HG02840 (cell line): Measurements from ENCODE around the gene LARP6.
"Not testable (repeated sequence)": the region's sequence is repeated elsewhere in the genome, so short reads cannot be mapped to it uniquely, and the experiment has no call there.

Experiments used
- ATAC-seq: cut with Tn5 transposase; IDR thresholded peaks from one replicate; pipeline ENCODE4 v1.9.1; 2021; ENCODE audit warnings: mild to moderate bottlenecking, moderate library complexity, moderate number of reproducible peaks; ENCODE audit not compliant: unreplicated experiment, low FRiP score

The LARP6 gene

DNA sequence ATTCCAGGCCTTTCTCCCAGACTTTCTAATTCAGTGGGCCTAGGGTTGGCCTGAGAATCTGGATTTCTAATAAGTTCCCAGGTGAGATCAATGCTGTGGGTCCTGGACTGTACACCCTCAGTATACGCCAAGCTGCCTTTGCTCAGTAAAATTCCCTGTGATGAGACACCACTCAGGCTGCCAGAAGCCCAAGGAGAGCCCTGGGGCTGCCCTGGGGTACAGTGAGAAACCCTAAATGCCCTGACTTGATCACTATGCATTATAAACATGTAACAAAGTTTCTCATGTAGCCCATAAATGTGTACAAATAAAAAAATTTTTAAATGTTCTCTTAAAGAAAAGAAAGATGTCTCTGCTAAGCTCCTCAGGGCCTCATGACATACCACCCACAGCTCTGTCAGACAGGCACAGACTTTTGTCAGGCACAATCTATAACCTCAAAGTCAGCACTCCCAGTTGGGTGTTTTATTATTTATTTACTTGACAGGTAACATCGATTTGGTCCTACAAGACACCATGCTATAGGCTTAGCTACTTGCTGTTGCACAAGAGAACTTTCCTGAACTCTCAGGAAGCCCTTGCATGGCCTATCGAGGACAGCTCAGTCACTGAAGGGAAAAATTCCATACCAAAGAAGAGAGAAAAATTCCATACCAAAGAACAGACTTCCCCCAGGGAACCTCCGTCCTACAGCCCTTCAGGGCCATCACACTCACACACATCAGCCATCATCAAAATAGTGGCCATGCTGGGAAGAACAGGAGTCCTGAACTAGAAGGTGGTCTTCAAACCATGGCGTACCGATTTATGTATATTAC is 22.7 kb downstream of the LARP6 start:
- no peak for ATAC-seq

- ATAC-seq: no peak
Measured at GRCh38 chr15:70830615-70831014, 23.3 kb downstream of the LARP6 start.

GRCh38 chr15:70829371-70830166 is 24.4 kb downstream of the LARP6 start:
- ATAC-seq: no peak

DNA sequence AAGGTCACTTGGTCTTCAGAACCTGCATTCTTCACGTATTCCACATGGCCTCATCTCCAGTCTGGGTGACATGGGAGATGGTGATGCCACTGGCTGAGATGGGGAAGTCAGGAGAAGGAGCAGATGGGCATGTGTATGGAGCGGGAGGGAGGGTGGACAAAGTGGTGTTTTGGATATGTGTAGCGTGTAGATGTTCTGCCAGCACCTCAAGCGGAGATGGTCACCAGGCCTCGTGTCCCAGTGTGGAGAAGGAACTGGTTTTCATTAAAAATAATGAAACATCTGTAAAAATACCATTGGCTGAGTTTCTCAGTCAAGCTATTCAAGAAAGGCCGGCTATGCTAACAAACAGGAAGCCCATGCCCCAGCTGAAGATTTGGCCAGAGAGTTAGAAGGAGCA is 26.2 kb downstream of the LARP6 start:
- ATAC-seq: no peak

DNA sequence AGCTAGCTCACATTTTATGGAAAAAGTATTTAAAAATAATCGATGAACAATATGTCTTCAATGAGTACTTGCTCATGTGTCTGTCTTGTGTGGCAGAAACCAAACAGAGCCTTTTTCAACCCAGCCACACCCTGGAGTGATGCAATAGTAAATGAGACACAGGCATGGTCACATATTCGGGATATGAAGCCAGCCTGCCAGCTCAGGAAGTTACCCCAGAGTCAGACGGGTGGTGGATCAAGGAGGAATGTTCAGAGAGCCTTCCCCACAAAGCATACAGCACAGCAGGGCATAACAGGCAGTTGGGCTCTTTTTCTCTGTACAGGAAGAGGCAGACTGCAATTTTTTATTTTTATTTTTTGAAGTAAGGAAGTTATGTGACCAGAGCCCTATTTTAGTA is 27.3 kb downstream of the LARP6 start:
- no peak for ATAC-seq

GRCh38 chr15:70825841-70826240 is 28.1 kb downstream of the LARP6 start:
- ATAC-seq: no peak

DNA sequence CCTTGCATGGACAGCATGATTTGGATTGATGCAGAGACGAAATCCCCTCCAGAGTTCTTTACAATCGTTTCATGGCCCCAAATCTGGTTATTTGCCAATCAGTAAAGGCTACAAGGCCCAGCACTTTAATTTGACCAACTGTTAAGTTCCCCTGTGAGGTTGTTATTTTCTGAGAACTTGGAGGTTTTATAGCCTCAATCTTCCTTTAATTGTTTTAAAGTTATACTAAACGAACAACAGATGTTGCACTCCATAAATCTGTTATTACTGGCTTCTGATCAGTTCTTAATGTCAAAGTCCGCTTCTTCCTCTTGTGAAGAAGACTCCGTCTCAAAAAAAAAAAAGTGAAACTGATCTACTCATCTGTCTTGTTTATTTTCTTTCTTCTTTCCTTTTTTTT is 30.8 kb downstream of the LARP6 start:
- ATAC-seq: no peak

- ATAC-seq: no peak
Measured at GRCh38 chr15:70820214-70820613, 33.7 kb downstream of the LARP6 start.

GRCh38 chr15:70818580-70818979 is 35.4 kb downstream of the LARP6 start:
- no peak for ATAC-seq

GRCh38 chr15:70817266-70817665 is 36.7 kb downstream of the LARP6 start:
- ATAC-seq: no peak

- no peak for ATAC-seq
Measured at GRCh38 chr15:70815604-70816003, 38.4 kb downstream of the LARP6 start.

GRCh38 chr15:70815011-70815410 is 38.9 kb downstream of the LARP6 start:
- not testable (repeated sequence) for ATAC-seq

DNA sequence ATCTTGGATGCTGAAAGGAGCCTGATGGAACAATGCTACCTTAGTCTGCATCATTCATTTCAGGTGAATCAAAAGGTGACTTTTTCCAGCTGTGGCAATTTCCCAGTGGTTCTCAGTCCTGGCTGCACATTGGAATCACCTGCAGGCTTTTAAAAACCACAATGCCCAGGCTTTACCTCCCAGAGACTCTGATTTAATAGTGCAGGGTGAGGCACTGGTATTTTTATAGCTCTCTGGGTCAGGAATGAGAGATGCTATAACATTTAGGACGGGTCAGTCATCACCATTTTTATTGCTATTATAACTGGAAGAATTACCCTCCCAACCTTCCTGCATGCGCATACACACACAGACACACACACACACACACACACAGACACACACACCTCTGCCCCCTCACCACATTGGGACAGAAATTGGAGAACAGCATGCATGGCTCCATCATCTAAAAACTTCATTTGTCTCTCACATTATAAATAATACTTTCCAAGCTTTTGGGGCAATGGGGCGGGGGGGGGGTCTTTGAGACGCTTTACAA is 41.1 kb downstream of the LARP6 start:
- ATAC-seq: no peak

DNA sequence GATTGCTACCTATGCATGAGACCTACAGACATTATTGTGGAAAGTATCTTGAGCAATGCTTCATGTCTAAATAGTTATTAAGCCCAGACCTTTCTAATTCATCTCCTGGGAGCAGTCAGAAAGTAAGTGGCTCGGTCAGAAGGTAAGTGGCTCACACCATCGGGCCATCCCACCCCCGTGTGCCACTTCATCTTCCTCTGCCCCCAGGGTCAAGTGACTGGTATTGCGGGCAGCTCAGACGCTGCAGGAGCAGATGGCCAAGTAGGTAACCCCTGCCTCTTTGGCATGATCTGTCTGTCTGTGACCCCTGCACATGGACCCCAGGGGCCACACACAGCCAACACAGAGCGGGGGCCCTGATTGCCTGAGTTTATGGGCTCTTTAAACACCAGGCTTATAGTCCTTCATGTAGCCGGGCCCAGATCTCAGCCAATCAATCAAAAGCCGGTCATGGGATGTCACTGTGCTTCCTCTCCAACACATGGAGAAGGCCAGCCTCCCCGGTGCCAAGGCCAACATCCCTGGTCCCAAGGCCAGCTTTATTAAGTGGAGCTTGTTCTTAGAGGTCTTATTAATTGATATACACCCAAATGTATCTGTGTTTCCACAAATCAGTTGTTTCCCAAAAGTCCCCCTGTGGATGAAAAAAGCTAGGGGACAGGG is 42.9 kb downstream of the LARP6 start:
- ATAC-seq: no peak

DNA sequence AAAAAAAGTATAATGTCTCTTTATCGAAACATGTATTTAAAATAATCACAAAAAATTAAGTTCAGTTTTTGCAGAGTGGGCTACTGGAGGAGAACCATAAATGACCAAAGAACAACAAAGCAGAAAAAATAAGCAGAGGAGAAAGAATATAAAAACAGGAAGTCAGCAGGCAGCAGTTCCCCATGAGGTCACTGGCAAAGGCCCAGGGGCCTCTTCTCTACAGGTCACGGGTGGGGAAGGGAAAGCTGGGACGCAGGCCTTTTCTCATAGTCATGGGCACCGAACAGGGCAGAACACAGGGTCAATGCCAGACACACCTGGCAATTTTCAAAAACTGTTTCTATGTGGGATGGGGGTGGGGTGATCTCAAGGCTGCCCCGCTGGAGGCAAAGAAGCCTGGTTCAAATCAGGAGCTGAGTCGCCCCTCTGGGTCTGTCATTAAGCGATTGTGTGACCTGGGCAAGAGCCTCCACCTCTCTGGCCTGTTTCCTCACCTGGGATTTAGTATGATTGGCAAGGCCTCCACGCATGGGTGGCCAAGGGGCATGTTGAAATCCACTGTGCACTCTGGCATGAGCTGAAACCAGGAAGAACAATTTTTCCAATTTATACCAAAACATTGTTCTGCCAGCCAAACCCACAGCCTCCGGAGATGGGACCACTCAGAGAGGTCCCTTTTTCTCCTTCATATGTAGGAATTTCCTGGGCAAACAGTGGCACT is 46.8 kb downstream of the LARP6 start:
- ATAC-seq: no peak

DNA sequence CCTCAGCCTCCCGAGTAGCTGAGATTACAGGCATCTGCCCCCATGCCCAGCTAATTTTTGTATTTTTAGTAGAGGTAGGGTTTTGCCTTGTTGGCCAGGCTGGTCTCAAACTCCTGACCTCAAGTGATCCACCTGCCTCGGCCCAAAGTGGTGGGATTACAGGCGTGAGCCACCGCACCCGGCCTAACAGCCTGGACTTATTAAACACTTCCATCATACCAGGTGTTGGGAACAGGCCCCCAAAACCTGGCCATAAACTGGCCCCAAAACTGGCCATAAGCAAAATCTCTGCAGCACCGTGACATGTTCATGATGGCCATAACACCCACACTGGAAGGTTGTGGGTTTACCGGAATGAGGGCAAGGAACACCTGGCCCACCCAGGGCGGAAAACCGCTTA is 49.6 kb downstream of the LARP6 start:
- not testable (repeated sequence) for ATAC-seq

DNA sequence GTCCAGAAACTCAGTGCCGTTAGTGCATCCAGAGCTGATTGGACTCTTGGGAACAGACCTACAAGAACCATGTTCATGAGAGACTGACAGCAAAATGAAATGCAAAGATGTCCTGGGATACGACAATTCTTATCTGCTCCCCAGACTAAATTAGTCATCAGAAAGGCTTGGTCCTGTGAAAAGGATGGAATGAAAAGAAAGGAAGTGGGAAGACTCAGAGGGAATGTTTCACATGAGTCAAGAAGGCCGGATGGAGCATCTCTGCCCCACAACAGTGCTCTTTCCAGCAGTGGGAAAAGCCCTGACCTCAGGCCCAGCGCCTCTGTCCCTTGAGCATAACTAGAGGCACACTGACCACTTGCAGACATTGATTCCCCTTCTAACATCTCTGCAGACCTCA is 51.3 kb downstream of the LARP6 start:
- ATAC-seq: no peak

DNA sequence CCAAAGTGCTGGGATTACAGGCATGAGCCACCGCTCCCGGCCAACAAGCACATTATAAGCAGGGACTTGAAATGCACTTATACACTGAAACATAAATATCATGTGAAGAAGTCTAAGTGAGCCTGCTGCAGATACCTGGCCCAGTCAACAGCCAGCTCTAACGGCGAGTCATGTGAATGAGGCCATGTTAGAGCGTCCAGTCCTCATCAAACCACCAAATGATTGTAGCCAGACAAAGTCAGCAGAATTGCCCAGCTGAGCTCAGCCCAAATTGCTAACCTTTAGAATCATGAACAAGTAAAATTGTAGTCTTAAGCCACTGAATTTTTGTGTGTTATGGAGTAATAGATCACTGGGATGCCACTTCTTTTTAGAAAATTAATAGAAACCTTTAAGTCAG is 52.8 kb downstream of the LARP6 start:
- no peak for ATAC-seq

- ATAC-seq: no peak
Measured at GRCh38 chr15:70799667-70800450, 54.1 kb downstream of the LARP6 start.

- no peak for ATAC-seq
Measured at GRCh38 chr15:70797464-70797863, 56.5 kb downstream of the LARP6 start.
